HCT116 (cell line): ENCODE results near the gene CYP51A1. TPM values are rescaled to one million over a fixed set of nuclear protein-coding genes. Genes with fewer than 3 reads are reported as not detected.
"Not testable (repeated sequence)": the region's sequence is repeated elsewhere in the genome, so short reads cannot be mapped to it uniquely, and the experiment has no call there.

Experiments
- ATAC-seq: fragments of 200-7000 bp; cut with Tn5 transposase; 2 replicates; pipeline ENCODE4 v1.9.1; 2020; ENCODE audit warnings: mild to moderate bottlenecking, moderate library complexity
- BruUV-seq: library from RNA; stranded (reverse); fragments of 400-500 nt; replicated peaks from 2 replicates; lab custom pipeline; 2021; lab: Mats Ljungman, UMichigan
- CTCF ChIA-PET: fragments of 300-600 bp; sonication (Branson Sonifier 250); formaldehyde crosslinking; loops from one replicate; lab custom pipeline; 2021; ENCODE audit warnings: antibody characterized with exemption; lab: Charles Lee
- POLR2A ChIA-PET: fragments of 300-600, 350-600 bp; sonication (Branson Sonifier 250); formaldehyde crosslinking; loops from one replicate; lab custom pipeline; 2021; ENCODE audit warnings: antibody characterized with exemption; lab: Charles Lee
- RAD21 ChIA-PET, 2 experiments: fragments of 300-600 bp; sonication (Branson Sonifier 250); formaldehyde crosslinking; loops; one replicate each; lab custom pipeline; 2023; ENCODE audit warnings: low total read pairs in 2 of 2; ENCODE audit not compliant: uncharacterized antibody in 2 of 2, unreplicated experiment in 2 of 2, low non-redundant PET in 1 of 2; lab: Charles Lee
- DNase-seq: peaks from one replicate; pipeline ENCODE4 v3.0.0-alpha.2; 2010; ENCODE audit warnings: low read depth, low spot score
- H2AFZ ChIP-seq: fragments of 200-600 bp; shearing (Covaris generic), sonication (generic); 2 replicates; pipeline ENCODE4 v1.6.1; 2017; ENCODE audit warnings: low read depth, mixed run types, mixed read lengths, antibody characterized with exemption, low read length; ENCODE audit not compliant: poor library complexity, severe bottlenecking
- H3K27ac ChIP-seq: 2 replicates; pipeline ENCODE4 v1.5.1; 2012; ENCODE audit warnings: low read depth, low read length
- H3K27me3 ChIP-seq: fragments of 200-600 bp; sonication (generic); 2 replicates; pipeline ENCODE4 v1.6.1; 2016; ENCODE audit warnings: mixed run types, low read length, mixed read lengths; ENCODE audit not compliant: insufficient read depth
- H3K36me3 ChIP-seq, 2 experiments: fragments of 200-500 bp in 1 of 2; fragments of 200-600 bp in 1 of 2; sonication (Bioruptor generic) in 1 of 2; sonication (generic) in 1 of 2; 2 replicates each; pipeline versions ENCODE4 v1.5.1 to v1.6.1; 2014 to 2016; ENCODE audit warnings: low read length in 2 of 2, inconsistent platforms in 1 of 2, mixed read lengths in 1 of 2, mixed run types in 1 of 2; ENCODE audit not compliant: insufficient read depth in 2 of 2, control insufficient read depth in 1 of 2
- H3K4me1 ChIP-seq, 2 experiments: fragments of 200-600 bp in 1 of 2; sonication (generic) in 1 of 2; 2 replicates each; pipeline versions ENCODE4 v1.5.1 to v1.6.1; 2012 to 2017; ENCODE audit warnings: low read length in 2 of 2, inconsistent platforms in 1 of 2, mild to moderate bottlenecking in 1 of 2, mixed read lengths in 1 of 2, mixed run types in 1 of 2, moderate library complexity in 1 of 2; ENCODE audit not compliant: insufficient read depth in 2 of 2, control insufficient read depth in 1 of 2
- H3K4me2 ChIP-seq: fragments of 200-600 bp; sonication (generic); 2 replicates; pipeline ENCODE4 v1.6.1; 2017; ENCODE audit warnings: mixed run types, low read length, mixed read lengths
- H3K4me3 ChIP-seq, 2 experiments: fragments of 200-600 bp in 1 of 2; sonication (generic) in 1 of 2; replicated peaks in 1 of 2; 2 replicates each; pipeline ENCODE4 v1.5.1; 2011 to 2016; ENCODE audit warnings: low read length in 2 of 2, control low read depth in 1 of 2, low read depth in 1 of 2, mild to moderate bottlenecking in 1 of 2, mixed read lengths in 1 of 2, mixed run types in 1 of 2
- H3K79me2 ChIP-seq: fragments of 200-600 bp; sonication (generic); 2 replicates; pipeline ENCODE4 v1.6.1; 2017; ENCODE audit warnings: mild to moderate bottlenecking, mixed run types, low read length, moderate library complexity, mixed read lengths; ENCODE audit not compliant: insufficient read depth
- H3K9ac ChIP-seq: fragments of 200-600 bp; sonication (generic); 2 replicates; pipeline ENCODE4 v1.6.1; 2016; ENCODE audit warnings: low read length, mixed read lengths
- H3K9me2 ChIP-seq: fragments of 200-600 bp; sonication (generic), shearing (Covaris generic); 2 replicates; pipeline ENCODE4 v1.6.1; 2017; ENCODE audit warnings: mixed run types, mild to moderate bottlenecking, moderate library complexity; ENCODE audit not compliant: insufficient read depth
- H3K9me3 ChIP-seq, 2 experiments: fragments of 200-500 bp in 1 of 2; fragments of 200-600 bp in 1 of 2; sonication (Bioruptor generic) in 1 of 2; sonication (generic) in 1 of 2; 2 replicates each; pipeline ENCODE4 v1.6.1; 2014 to 2017; ENCODE audit warnings: low read length in 2 of 2, mixed read lengths in 2 of 2, inconsistent platforms in 1 of 2, low read depth in 1 of 2, mild to moderate bottlenecking in 1 of 2, mixed run types in 1 of 2, moderate library complexity in 1 of 2; ENCODE audit not compliant: control insufficient read depth in 1 of 2, insufficient read depth in 1 of 2
- H4K20me1 ChIP-seq: fragments of 200-600 bp; sonication (generic), shearing (Covaris generic); 2 replicates; pipeline ENCODE4 v1.6.1; 2017; ENCODE audit warnings: mixed run types, mild to moderate bottlenecking, moderate library complexity; ENCODE audit not compliant: insufficient read depth
- CBX3 ChIP-seq: IDR thresholded peaks from 2 replicates; pipeline ENCODE4 v1.6.1; 2012; ENCODE audit warnings: low read depth
- CEBPB ChIP-seq: IDR thresholded peaks from 2 replicates; pipeline ENCODE4 v1.6.1; 2012; ENCODE audit warnings: low read depth
- CTCF ChIP-seq, 3 experiments: fragments of 200-600 bp in 1 of 3; sonication (generic) in 1 of 3; IDR thresholded peaks in 2 of 3; conservative IDR thresholded peaks in 1 of 3; 2 replicates each; pipeline ENCODE4 v1.5.1; 2012 to 2017; ENCODE audit warnings: low read depth in 2 of 3, low read length in 2 of 3, antibody characterized with exemption in 1 of 3, borderline replicate concordance in 1 of 3, control low read depth in 1 of 3, mild to moderate bottlenecking in 1 of 3, mixed read lengths in 1 of 3, mixed run types in 1 of 3, moderate library complexity in 1 of 3; ENCODE audit not compliant: insufficient read depth in 1 of 3
- EGR1 ChIP-seq: IDR thresholded peaks from 2 replicates; pipeline ENCODE4 v1.6.1; 2012; ENCODE audit warnings: low read depth
- ELF1 ChIP-seq: IDR thresholded peaks from 2 replicates; pipeline ENCODE4 v1.6.1; 2012; ENCODE audit warnings: low read depth, borderline replicate concordance
- EZH2 ChIP-seq: fragments of 200-600 bp; sonication (generic); IDR thresholded peaks from 2 replicates; pipeline ENCODE4 v1.6.1; 2017; ENCODE audit warnings: antibody characterized with exemption, mixed run types
- FOSL1 ChIP-seq: IDR thresholded peaks from 2 replicates; pipeline ENCODE4 v1.6.1; 2012; ENCODE audit warnings: low read depth
- MAX ChIP-seq: IDR thresholded peaks from 2 replicates; pipeline ENCODE4 v1.6.1; 2012
- POLR2A ChIP-seq: IDR thresholded peaks from 2 replicates; pipeline ENCODE4 v1.7.0; 2011; ENCODE audit warnings: borderline replicate concordance; ENCODE audit not compliant: insufficient read depth, insufficient read length; ENCODE audit errors: extremely low read depth
- RAD21 ChIP-seq: IDR thresholded peaks from 2 replicates; pipeline ENCODE4 v1.6.1; 2012; ENCODE audit warnings: low read depth, mild to moderate bottlenecking
- SIN3A ChIP-seq: IDR thresholded peaks from 2 replicates; pipeline ENCODE4 v1.6.1; 2012; ENCODE audit warnings: low read depth
- SP1 ChIP-seq: IDR thresholded peaks from 2 replicates; pipeline ENCODE4 v1.6.1; 2012; ENCODE audit warnings: low read depth
- SRF ChIP-seq: IDR thresholded peaks from 2 replicates; pipeline ENCODE4 v1.6.1; 2012; ENCODE audit warnings: low read depth
- TCF7L2 ChIP-seq: IDR thresholded peaks from 2 replicates; pipeline ENCODE4 v1.7.0; 2011; ENCODE audit warnings: borderline replicate concordance, inconsistent platforms; ENCODE audit not compliant: insufficient read depth, insufficient read length; ENCODE audit errors: extremely low read depth
- intact Hi-C: fragments of 100-400 bp; cut with micrococcal nuclease; formaldehyde crosslinking; loops from 2 replicates; pipeline ENCODE4 v1.10.0; 2022
- total RNA-seq: library from RNA; stranded (reverse); gene quantifications from one replicate; pipeline ENCODE4 v1.2.1, GENCODE V29; 2021; ENCODE audit not compliant: unreplicated experiment
- TF ChIP-seq, protein P1 (sequence below): IDR thresholded peaks from 2 replicates; pipeline ENCODE4 v1.6.1; 2012

Gene CYP51A1
- total RNA-seq, 1 experiment from 2014 or later, result 85.7 TPM

DNA sequence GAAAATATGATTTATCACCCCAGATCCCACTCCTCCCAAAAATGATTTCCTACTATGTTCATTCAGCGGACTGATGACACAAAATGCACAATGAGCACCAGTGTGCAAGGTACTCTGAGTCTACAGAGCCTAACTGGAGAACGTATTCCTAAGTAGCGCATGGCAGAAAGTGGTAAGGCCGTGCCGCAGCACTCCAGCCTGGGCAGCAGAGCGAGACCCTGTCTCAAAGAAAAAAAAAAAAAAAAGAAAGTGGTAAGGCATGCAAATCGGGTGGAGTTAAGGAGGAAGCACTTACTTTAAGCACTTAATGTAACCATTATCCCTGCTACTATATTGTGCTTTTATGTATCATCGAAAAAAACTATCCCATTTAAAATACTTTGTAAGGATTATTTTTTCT is 25.5 kb downstream of the CYP51A1 start (continued):
- no peak for TF ChIP-seq CTCF (IDR thresholded peaks at IDR 0.05 in 2 of 3, conservative IDR thresholded peaks at IDR 0.05 in 1 of 3; ENCODE audit: borderline replicate concordance in 1 of 3, insufficient read depth in 1 of 3, low read depth in 2 of 3, low read length in 2 of 3)
- TF ChIP-seq CEBPB, result no peak
- no peak for TF ChIP-seq SP1
- TF ChIP-seq, protein P1, sequence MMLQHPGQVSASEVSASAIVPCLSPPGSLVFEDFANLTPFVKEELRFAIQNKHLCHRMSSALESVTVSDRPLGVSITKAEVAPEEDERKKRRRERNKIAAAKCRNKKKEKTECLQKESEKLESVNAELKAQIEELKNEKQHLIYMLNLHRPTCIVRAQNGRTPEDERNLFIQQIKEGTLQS, result no peak
- TF ChIP-seq SRF, result no peak

DNA sequence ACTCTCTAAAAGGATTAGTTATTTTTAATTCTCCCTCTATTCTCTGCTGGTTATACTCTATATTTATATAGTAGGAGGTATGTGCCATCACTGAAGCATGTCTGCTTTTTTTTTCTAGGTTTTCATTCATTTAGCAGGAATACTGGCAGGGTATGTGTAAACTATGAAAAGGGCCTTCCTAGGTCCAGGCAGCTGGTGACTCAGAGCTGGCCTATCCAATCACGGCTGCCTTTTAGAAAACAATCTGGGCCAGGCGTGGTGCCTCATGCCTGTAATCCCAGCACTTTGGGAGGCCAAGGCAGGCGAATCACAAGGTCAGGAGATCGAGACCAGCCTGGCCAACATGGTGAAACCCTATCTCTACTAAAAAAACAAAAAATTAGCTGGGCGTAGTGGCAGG is 31.4 kb downstream of the CYP51A1 start:
- H3K4me2 ChIP-seq, H3K9me2 ChIP-seq, RAD21 ChIA-PET, H2AFZ ChIP-seq, H3K4me3 ChIP-seq, H3K27me3 ChIP-seq, ATAC-seq, H4K20me1 ChIP-seq, H3K9ac ChIP-seq, POLR2A ChIA-PET, CTCF ChIA-PET, DNase-seq, H3K79me2 ChIP-seq, H3K27ac ChIP-seq, H3K9me3 ChIP-seq, H3K4me1 ChIP-seq, intact Hi-C loops, BruUV-seq: not testable (repeated sequence)
- peaks cover 6 to 15% of the 10 kb centered on the region in 2 experiments; a peak in 2 of 4 replicates for H3K36me3 ChIP-seq

DNA sequence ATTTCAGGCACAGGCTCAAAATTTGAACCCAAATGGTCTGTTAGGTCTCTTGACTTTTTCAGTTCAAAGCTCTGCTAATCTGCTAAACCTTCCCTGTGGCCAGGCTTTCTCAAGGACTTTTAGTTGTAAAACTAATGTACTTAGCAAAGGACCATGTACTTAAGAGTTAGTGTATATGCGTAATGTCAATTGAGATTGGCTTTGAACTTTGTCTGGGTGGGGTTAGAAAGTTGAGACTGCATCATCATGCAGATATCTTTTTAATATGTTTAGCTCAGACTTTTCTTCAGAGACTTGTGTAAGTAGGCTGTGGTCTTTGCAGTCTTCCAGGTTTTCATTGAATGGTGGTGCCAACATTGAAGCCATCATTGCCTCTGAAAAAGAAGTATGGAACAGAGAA is 33.7 kb downstream of the CYP51A1 start:
- Histone ChIP-seq H3K36me3 (peaks cover 6 to 22% of the 10 kb centered on the region in 2 experiments; a peak in 3 of 4 replicates), H3K9ac (no peak overlapping the region), H3K9me3 (no peaks in the 10 kb centered on the region), H4K20me1 (no peaks in the 10 kb centered on the region), H3K27ac (no peak overlapping the region), H3K4me2 (no peak overlapping the region), H3K4me1 (no peaks in the 10 kb centered on the region), H3K9me2 (no peaks in the 10 kb centered on the region), H3K79me2 (no peaks in the 10 kb centered on the region), H3K4me3 (no peak overlapping the region), H2AFZ (no peak overlapping the region), H3K27me3 (no peaks in the 10 kb centered on the region)
- POLR2A ChIA-PET, result no interaction called here
- intact Hi-C loops, result no loop called here
- BruUV-seq, result no TSS peak
- DNase-seq (no peak), ATAC-seq (no peak)
- CTCF ChIA-PET, result no interaction called here
- RAD21 ChIA-PET, result no interaction called here
- TF ChIP-seq SP1, result no peak
- no peak for TF ChIP-seq CBX3
- no peak for TF ChIP-seq EZH2
- no peak for TF ChIP-seq TCF7L2
- TF ChIP-seq POLR2A, result no peak
- no peak for TF ChIP-seq FOSL1
- TF ChIP-seq, protein P1, result no peak
- no peak for TF ChIP-seq SIN3A
- TF ChIP-seq CEBPB, result no peak
- TF ChIP-seq RAD21, result no peak
- no peak for TF ChIP-seq EGR1
- no peak for TF ChIP-seq MAX
- TF ChIP-seq ELF1, result no peak
